ENCODE results near the gene CARD18. TPM values are rescaled to one million over a fixed set of nuclear protein-coding genes. Genes with fewer than 3 reads are reported as not detected.

The CARD18 gene
- total and polyA plus RNA-seq, 2 experiments from 2014 or later, result not detected

- TF ChIP-seq ZNF462 (CRISPR knock-in tag; IDR thresholded peaks at IDR 0.05) (no peak), EZH2 (IDR thresholded peaks at IDR 0.05; ENCODE audit: low read depth, unreplicated experiment) (no peak), ZNF331 (CRISPR knock-in tag; IDR thresholded peaks at IDR 0.05; ENCODE audit: low read depth) (no peak), STAT1 (IDR thresholded peaks at IDR 0.05; ENCODE audit: unreplicated experiment) (no peak)
Measured at GRCh38 chr11:105132716-105133511, 6.7 kb downstream of the CARD18 start (continued).

GRCh38 chr11:105130189-105130813, 9.3 kb downstream of the CARD18 start:
- H3K36me3 Mint-ChIP-seq (ENCODE audit: low read depth), result peaks cover 14% of the 10 kb centered on the region
- no peak overlapping the region for H3K4me3 Mint-ChIP-seq
- TF ChIP-seq EZH2phosphoT487 (IDR thresholded peaks at IDR 0.05; ENCODE audit: unreplicated experiment), result no peak
- peak; percentile 11 to 34; a peak in 1 of 4 replicates for TF ChIP-seq CTCF (conservative IDR thresholded peaks at IDR 0.05; ENCODE audit: low read depth in 2 of 2)
- Histone ChIP-seq H3K27ac (ENCODE audit: low read depth) (no peak overlapping the region), H3K4me2 (no peak overlapping the region), H3K36me3 (ENCODE audit: insufficient read depth) (no peaks in the 10 kb centered on the region; the same call in 1 of the 2 replicates), H3K4me1 (ENCODE audit: insufficient read depth) (no peaks in the 10 kb centered on the region), H3F3A (replicated peaks; ENCODE audit: low read depth) (no peaks in the 10 kb centered on the region), H4K20me1 (replicated peaks; ENCODE audit: insufficient read depth) (no peaks in the 10 kb centered on the region), H3K4me3 (no peak overlapping the region), H3K79me2 (replicated peaks; ENCODE audit: insufficient read depth) (no peaks in the 10 kb centered on the region), H2AFZ (no peak overlapping the region), H3K27me3 (ENCODE audit: insufficient read depth) (no peaks in the 10 kb centered on the region), H3K9me2 (ENCODE audit: insufficient read depth) (no peaks in the 10 kb centered on the region)
- H3K27me3 Mint-ChIP-seq (ENCODE audit: insufficient read depth, low read depth, poor library complexity), result peaks cover 4% of the 10 kb centered on the region
- no peak for ATAC-seq
- DNase-seq (ENCODE audit: low spot score), result no peak
- H3K4me1 Mint-ChIP-seq, result no peaks in the 10 kb centered on the region
- peaks cover 13% of the 10 kb centered on the region for H3K9me3 Mint-ChIP-seq
- H3K27ac Mint-ChIP-seq, result no peak overlapping the region

Data from GM23338 (cell line).